ENCODE data around the gene PIGZ.

GRCh38 chr3:196987022-196987421 lies 18.4 kb upstream of the PIGZ start:
- TF ChIP-seq GATA3 (IDR thresholded peaks at IDR 0.05; ENCODE audit: low read depth, low read length) (no peak), GATA2 (IDR thresholded peaks at IDR 0.05; ENCODE audit: low read depth, low read length) (no peak)
